AG04450 (cell line): ENCODE measurements around the gene GBP2. TPM values are rescaled to one million over a fixed set of nuclear protein-coding genes. Genes with fewer than 3 reads are reported as not detected.

Experiments used
- CTCF ChIA-PET: fragments of 300-600, 350-600 bp; formaldehyde crosslinking; extraction: SDS; loops from one replicate; lab custom pipeline; 2022; ENCODE audit warnings: antibody characterized with exemption, inconsistent platforms; lab: Charles Lee
- POLR2A ChIA-PET: fragments of 350-600 bp; formaldehyde crosslinking; extraction: SDS; loops from one replicate; lab custom pipeline; 2021; ENCODE audit warnings: antibody characterized with exemption, inconsistent platforms; lab: Yijun Ruan, JAX
- DNase-seq: peaks from one replicate; pipeline ENCODE4 v3.0.0-alpha.2; 2011; ENCODE audit warnings: low read depth, low spot score
- H3K27ac ChIP-seq: one replicate; pipeline ENCODE4 v1.5.1; 2012; ENCODE audit warnings: low read depth, low read length, control low read depth
- H3K27me3 ChIP-seq: one replicate; pipeline ENCODE4 v1.6.0; 2012; ENCODE audit warnings: low read length; ENCODE audit not compliant: control insufficient read depth, insufficient read depth
- H3K4me3 ChIP-seq: 2 replicates; pipeline ENCODE4 v1.5.1; 2011; ENCODE audit warnings: mild to moderate bottlenecking, low read depth, low read length, control low read depth
- H3K9me3 ChIP-seq: 2 replicates; pipeline ENCODE4 v1.5.1; 2012; ENCODE audit warnings: low read length; ENCODE audit not compliant: control insufficient read depth, insufficient read depth
- CTCF ChIP-seq: IDR thresholded peaks from 2 replicates; pipeline ENCODE4 v1.5.1; 2011; ENCODE audit warnings: low read depth, low read length, control low read depth, inconsistent platforms
- polyA plus RNA-seq: library from polyadenylated mRNA; depleted of rRNA; stranded (reverse); fragments of >200 nt; gene quantifications from 2 replicates; pipeline ENCODE4 v1.2.3, GENCODE V29; 2011

The GBP2 gene
- polyA plus RNA-seq, 1 experiment, result 67.9 TPM

GRCh38 chr1:89125240-89125912 is 538 bp downstream of the GBP2 start:
- DNase-seq, result no peak
- H3K27me3 ChIP-seq, result no peaks in the 10 kb centered on the region
- peaks cover 4% of the 10 kb centered on the region; the same call in 1 of the 2 replicates for H3K9me3 ChIP-seq
- peak overlapping the region; percentile 60 for H3K4me3 ChIP-seq
- H3K27ac ChIP-seq, result no peak overlapping the region
- ChIA-PET CTCF (interaction anchor here (0.7 to 2.4 kb wide), 3 partner anchors 24 to 657 kb away, joined by 4 to 8 read pairs (median 6); no protein-coding TSS in a partner anchor), POLR2A (no interaction called here)
- no peak for TF ChIP-seq CTCF

GRCh38 chr1:89121641-89122040 is 4.3 kb downstream of the GBP2 start:
- DNase-seq, result no peak
- POLR2A ChIA-PET, result no interaction called here

GRCh38 chr1:89114662-89115061 is 11.3 kb downstream of the GBP2 start:
- Histone ChIP-seq H3K9me3 (no peaks in the 10 kb centered on the region), H3K27ac (no peak overlapping the region), H3K4me3 (no peak overlapping the region), H3K27me3 (no peaks in the 10 kb centered on the region)
- ChIA-PET CTCF (no interaction called here), POLR2A (no interaction called here)
- TF ChIP-seq CTCF, result no peak
- DNase-seq, result no peak

More at GRCh38 chr1:89121641-89122040, 4.3 kb downstream of the GBP2 start:
- no peak for TF ChIP-seq CTCF
- CTCF ChIA-PET, result interaction anchor here (1.4 kb wide), 1 partner anchor 362 kb away, joined by 3 read pairs; no protein-coding TSS in a partner anchor
- no peak overlapping the region for H3K27ac ChIP-seq
- H3K4me3 ChIP-seq, result no peak overlapping the region
- H3K27me3 ChIP-seq, result no peaks in the 10 kb centered on the region
- no peaks in the 10 kb centered on the region for H3K9me3 ChIP-seq

GRCh38 chr1:89112871-89113613 is 12.9 kb downstream of the GBP2 start:
- DNase-seq, result no peak
- Histone ChIP-seq H3K4me3 (no peak overlapping the region), H3K9me3 (no peaks in the 10 kb centered on the region), H3K27ac (no peak overlapping the region), H3K27me3 (no peaks in the 10 kb centered on the region)
- CTCF ChIA-PET, result interaction anchor here (0.7 kb wide), 1 partner anchor 28 kb away, joined by 4 read pairs; no protein-coding TSS in a partner anchor
- no peak for TF ChIP-seq CTCF
- POLR2A ChIA-PET, result no interaction called here

GRCh38 chr1:89104687-89105086 is 21.2 kb downstream of the GBP2 start:
- TF ChIP-seq CTCF, result no peak
- ChIA-PET CTCF (no interaction called here), POLR2A (no interaction called here)
- Histone ChIP-seq H3K4me3 (no peak overlapping the region), H3K27ac (no peak overlapping the region), H3K27me3 (no peaks in the 10 kb centered on the region), H3K9me3 (peaks cover 4% of the 10 kb centered on the region; the same call in 1 of the 2 replicates)
- no peak for DNase-seq
